GM18502 (cell line): ENCODE results near the gene DGKH.

Experiments used
- ATAC-seq: cut with Tn5 transposase; IDR thresholded peaks from one replicate; pipeline ENCODE4 v1.9.1; 2021; ENCODE audit warnings: mild to moderate bottlenecking; ENCODE audit not compliant: unreplicated experiment, poor library complexity

Gene DGKH

GRCh38 chr13:42048342-42048683 lies at the start of gene DGKH:
Gene DGKH (plus strand): TSS chr13:42048648. CDS start chr13:42048774, 126 bp downstream.
- ATAC-seq, result peak; percentile 38

GRCh38 chr13:42000846-42001245 lies 47.6 kb upstream of the DGKH start:
- ATAC-seq, result no peak

GRCh38 chr13:42001580-42001979 lies 46.9 kb upstream of the DGKH start:
- ATAC-seq, result no peak

- ATAC-seq, result no peak
Observed at GRCh38 chr13:42002066-42002465, 46.4 kb upstream of the DGKH start.

- no peak for ATAC-seq
Observed at GRCh38 chr13:42007844-42008243, 40.6 kb upstream of the DGKH start.

- ATAC-seq, result no peak
Observed at GRCh38 chr13:42009057-42009456, 39.4 kb upstream of the DGKH start.

- ATAC-seq, result no peak
Observed at GRCh38 chr13:42011601-42012350, 36.7 kb upstream of the DGKH start.

- ATAC-seq, result no peak
Observed at GRCh38 chr13:42014119-42014518, 34.3 kb upstream of the DGKH start.

- no peak for ATAC-seq
Observed at GRCh38 chr13:42017264-42017663, 31.2 kb upstream of the DGKH start.

- ATAC-seq, result no peak
Observed at GRCh38 chr13:42021851-42022250, 26.6 kb upstream of the DGKH start.

- ATAC-seq, result no peak
Observed at GRCh38 chr13:42022336-42022735, 26.1 kb upstream of the DGKH start.

GRCh38 chr13:42022796-42023493 lies 25.5 kb upstream of the DGKH start:
- no peak for ATAC-seq

GRCh38 chr13:42027286-42027685 lies 21.2 kb upstream of the DGKH start:
- ATAC-seq, result no peak

GRCh38 chr13:42028113-42028799 lies 20.2 kb upstream of the DGKH start:
- no peak for ATAC-seq

- ATAC-seq, result no peak
Observed at GRCh38 chr13:42035905-42036521, 12.4 kb upstream of the DGKH start.

GRCh38 chr13:42036711-42037110 lies 11.7 kb upstream of the DGKH start:
- no peak for ATAC-seq

- no peak for ATAC-seq
Observed at GRCh38 chr13:42038661-42039456, 9.6 kb upstream of the DGKH start.

- peak; percentile 12 for ATAC-seq
Observed at GRCh38 chr13:42039457-42039945, 8.9 kb upstream of the DGKH start.

- ATAC-seq, result peak; percentile 73
Observed at GRCh38 chr13:42039946-42040729, 8.3 kb upstream of the DGKH start.
